Osteoblast (primary cell): ENCODE results near the gene ORAI1. TPM values are rescaled to one million over a fixed set of nuclear protein-coding genes. Genes with fewer than 3 reads are reported as not detected.

ENCODE experiments used
- DNase-seq: peaks from one replicate; pipeline ENCODE4 v3.0.0; 2011; ENCODE audit warnings: low spot score, mixed read lengths; ENCODE audit not compliant: insufficient read length; ENCODE audit errors: missing footprints
- H2AFZ ChIP-seq: 2 replicates; pipeline ENCODE4 v1.6.0; 2011; ENCODE audit warnings: mild to moderate bottlenecking, low read length
- H3K27ac ChIP-seq: 2 replicates; pipeline ENCODE4 v1.5.1; 2011; ENCODE audit warnings: mild to moderate bottlenecking, low read depth, low read length, moderate library complexity
- H3K27me3 ChIP-seq: 2 replicates; pipeline ENCODE4 v1.6.0; 2012; ENCODE audit warnings: mild to moderate bottlenecking, control low read depth, inconsistent platforms, low read length, moderate library complexity; ENCODE audit not compliant: insufficient read depth
- H3K36me3 ChIP-seq: 2 replicates; pipeline ENCODE4 v1.5.1; 2011; ENCODE audit warnings: mild to moderate bottlenecking, low read length, control low read depth, moderate library complexity; ENCODE audit not compliant: insufficient read depth
- H3K4me1 ChIP-seq: 2 replicates; pipeline ENCODE4 v1.5.1; 2011; ENCODE audit warnings: mild to moderate bottlenecking, low read length, control low read depth, moderate library complexity; ENCODE audit not compliant: insufficient read depth
- H3K4me2 ChIP-seq: 2 replicates; pipeline ENCODE4 v1.6.0; 2011; ENCODE audit warnings: mild to moderate bottlenecking, low read length; ENCODE audit not compliant: insufficient read depth
- H3K4me3 ChIP-seq: fragments of 200-600 bp; sonication (generic); 3 replicates; pipeline ENCODE4 v1.5.1; 2012; ENCODE audit warnings: mild to moderate bottlenecking, low read length, inconsistent platforms; ENCODE audit not compliant: insufficient read depth
- H3K79me2 ChIP-seq: 2 replicates; pipeline ENCODE4 v1.6.0; 2012; ENCODE audit warnings: mild to moderate bottlenecking, low read length, control low read depth, inconsistent platforms; ENCODE audit not compliant: insufficient read depth
- H3K9me3 ChIP-seq: 2 replicates; pipeline ENCODE4 v1.5.1; 2011; ENCODE audit warnings: low read depth, low read length, control low read depth
- H4K20me1 ChIP-seq: 2 replicates; pipeline ENCODE4 v1.6.0; 2012; ENCODE audit warnings: mild to moderate bottlenecking, low read length, control low read depth; ENCODE audit not compliant: insufficient read depth
- CTCF ChIP-seq: IDR thresholded peaks from 2 replicates; pipeline ENCODE4 v1.5.1; 2011; ENCODE audit warnings: mild to moderate bottlenecking, low read depth, low read length, moderate library complexity; ENCODE audit errors: extremely low read depth
- total RNA-seq: library from RNA; depleted of rRNA; stranded (reverse); fragments of >200 nt; gene quantifications from 2 replicates; pipeline ENCODE4 v1.2.3, GENCODE V29; 2012

The ORAI1 gene
- total RNA-seq, 1 donor, result 7.2 TPM

GRCh38 chr12:121634836-121635235, 8.5 kb downstream of the ORAI1 start:
- Histone ChIP-seq H3K4me3 (no peak overlapping the region), H2AFZ (no peak overlapping the region), H3K4me1 (peaks cover under 1% of the 10 kb centered on the region), H3K79me2 (peaks cover 49% of the 10 kb centered on the region), H3K36me3 (no peaks in the 10 kb centered on the region), H3K9me3 (no peaks in the 10 kb centered on the region), H3K27ac (no peak overlapping the region), H3K4me2 (no peak overlapping the region), H3K27me3 (no peaks in the 10 kb centered on the region), H4K20me1 (peaks cover 4% of the 10 kb centered on the region)
- TF ChIP-seq CTCF, result no peak
- peak; percentile 38 for DNase-seq

- Histone ChIP-seq H4K20me1 (peaks cover 2% of the 10 kb centered on the region), H3K79me2 (peaks cover 30% of the 10 kb centered on the region), H3K4me1 (no peaks in the 10 kb centered on the region), H3K36me3 (no peaks in the 10 kb centered on the region), H3K27ac (no peak overlapping the region), H3K4me3 (no peak overlapping the region), H3K27me3 (no peaks in the 10 kb centered on the region), H3K4me2 (no peak overlapping the region), H3K9me3 (no peaks in the 10 kb centered on the region), H2AFZ (no peak overlapping the region)
- DNase-seq, result peak; percentile 88
- no peak for TF ChIP-seq CTCF
Measured at GRCh38 chr12:121637231-121637914, 11.0 kb downstream of the ORAI1 start.

GRCh38 chr12:121638298-121639202, 12.2 kb downstream of the ORAI1 start:
- no peaks in the 10 kb centered on the region for H3K36me3 ChIP-seq
- H4K20me1 ChIP-seq, result no peaks in the 10 kb centered on the region
- H3K27ac ChIP-seq, result no peak overlapping the region
- H3K4me1 ChIP-seq, result no peaks in the 10 kb centered on the region
- no peak overlapping the region for H2AFZ ChIP-seq
- H3K27me3 ChIP-seq, result no peaks in the 10 kb centered on the region
- TF ChIP-seq CTCF, result no peak
- peaks cover 20% of the 10 kb centered on the region for H3K79me2 ChIP-seq
- DNase-seq, result peak; percentile 84
- H3K4me3 ChIP-seq, result no peak overlapping the region
- H3K4me2 ChIP-seq, result no peak overlapping the region
- no peaks in the 10 kb centered on the region for H3K9me3 ChIP-seq

- no peak overlapping the region for H3K27ac ChIP-seq
- DNase-seq, result no peak
- H3K4me1 ChIP-seq, result no peaks in the 10 kb centered on the region
- no peaks in the 10 kb centered on the region for H3K9me3 ChIP-seq
- H3K27me3 ChIP-seq, result no peaks in the 10 kb centered on the region
- H3K4me2 ChIP-seq, result no peak overlapping the region
- H3K79me2 ChIP-seq, result peaks cover 17% of the 10 kb centered on the region
- no peak for TF ChIP-seq CTCF
- H3K4me3 ChIP-seq, result no peak overlapping the region
- H3K36me3 ChIP-seq, result no peaks in the 10 kb centered on the region
- no peak overlapping the region for H2AFZ ChIP-seq
- no peaks in the 10 kb centered on the region for H4K20me1 ChIP-seq
Measured at GRCh38 chr12:121641343-121641630, 15.0 kb downstream of the ORAI1 start.
